IMR-90 (cell line): ENCODE results near the gene SLC9A9. TPM values are rescaled to one million over a fixed set of nuclear protein-coding genes. Genes with fewer than 3 reads are reported as not detected.

Experiments
- ATAC-seq: fragments of 200-7000 bp; cut with Tn5 transposase; 2 replicates; pipeline ENCODE4 v1.9.1; 2020; ENCODE audit warnings: low read depth, mild to moderate bottlenecking, moderate library complexity
- BruUV-seq: library from RNA; stranded (reverse); fragments of 400-500 nt; replicated peaks from 2 replicates; lab custom pipeline; 2021; lab: Mats Ljungman, UMichigan
- CTCF ChIA-PET: fragments of 300-600 bp; formaldehyde crosslinking; extraction: SDS; loops from one replicate; lab custom pipeline; 2021; ENCODE audit warnings: antibody characterized with exemption; lab: Yijun Ruan, JAX
- POLR2A ChIA-PET: fragments of 300-600 bp; sonication (Branson Sonifier 250); formaldehyde crosslinking; loops from one replicate; lab custom pipeline; 2022; ENCODE audit warnings: antibody characterized with exemption; ENCODE audit not compliant: unreplicated experiment; lab: Charles Lee
- DNase-seq: peaks from one replicate; pipeline ENCODE4 v3.0.0; 2013
- H2AFZ ChIP-seq: replicated peaks from 2 replicates; pipeline ENCODE3; 2013; ENCODE audit warnings: low read length, mild to moderate bottlenecking; ENCODE audit not compliant: poor library complexity
- H2AK5ac ChIP-seq: 2 replicates; pipeline ENCODE4 v1.6.1; 2013; ENCODE audit warnings: low read depth, low read length, inconsistent platforms
- H2AK9ac ChIP-seq: replicated peaks from 2 replicates; pipeline ENCODE3; 2013; ENCODE audit warnings: mild to moderate bottlenecking, low read depth, low read length, moderate library complexity; ENCODE audit not compliant: poor library complexity
- H2BK120ac ChIP-seq: 2 replicates; pipeline ENCODE4 v1.6.1; 2013; ENCODE audit warnings: low read depth, low read length, inconsistent platforms
- H2BK15ac ChIP-seq: 3 replicates; pipeline ENCODE4 v1.6.1; 2013; ENCODE audit warnings: low read depth, low read length, inconsistent platforms
- H2BK20ac ChIP-seq: 2 replicates; pipeline ENCODE4 v1.6.1; 2013; ENCODE audit warnings: low read depth, mild to moderate bottlenecking, inconsistent platforms, low read length, moderate library complexity
- H2BK5ac ChIP-seq: 2 replicates; pipeline ENCODE4 v1.6.1; 2013; ENCODE audit warnings: mild to moderate bottlenecking, low read depth, low read length, inconsistent platforms; ENCODE audit not compliant: poor library complexity, severe bottlenecking
- H3K14ac ChIP-seq: replicated peaks from 2 replicates; pipeline ENCODE4 v1.6.1; 2013; ENCODE audit warnings: low read depth, low read length, inconsistent platforms
- H3K18ac ChIP-seq: 2 replicates; pipeline ENCODE4 v1.6.1; 2013; ENCODE audit warnings: low read depth, low read length, control low read depth
- H3K23ac ChIP-seq: 2 replicates; pipeline ENCODE4 v1.6.1; 2013; ENCODE audit warnings: low read depth, low read length, inconsistent platforms
- H3K27ac ChIP-seq: 2 replicates; pipeline ENCODE4 v1.5.1; 2013; ENCODE audit warnings: mild to moderate bottlenecking, control low read depth, low read length; ENCODE audit not compliant: insufficient read depth
- H3K27me3 ChIP-seq: 2 replicates; pipeline ENCODE4 v1.6.1; 2013; ENCODE audit warnings: low read length; ENCODE audit not compliant: control insufficient read depth, insufficient read depth
- H3K36me3 ChIP-seq: 2 replicates; pipeline ENCODE4 v1.6.1; 2013; ENCODE audit warnings: low read length, mixed read lengths; ENCODE audit not compliant: control insufficient read depth, insufficient read depth
- H3K4ac ChIP-seq: 2 replicates; pipeline ENCODE4 v1.6.1; 2013; ENCODE audit warnings: low read depth, low read length, inconsistent platforms
- H3K4me1 ChIP-seq: 2 replicates; pipeline ENCODE4 v1.6.1; 2013; ENCODE audit warnings: low read length, mixed read lengths; ENCODE audit not compliant: control insufficient read depth, insufficient read depth
- H3K4me2 ChIP-seq: 2 replicates; pipeline ENCODE4 v1.6.1; 2013; ENCODE audit warnings: low read depth, mild to moderate bottlenecking, control low read depth, low read length, moderate library complexity
- H3K4me3 ChIP-seq: 2 replicates; pipeline ENCODE4 v1.5.1; 2013; ENCODE audit warnings: low read depth, mild to moderate bottlenecking, control low read depth, low read length, moderate library complexity; ENCODE audit not compliant: insufficient read depth
- H3K56ac ChIP-seq: 2 replicates; pipeline ENCODE4 v1.6.1; 2013; ENCODE audit warnings: low read length, inconsistent platforms; ENCODE audit not compliant: insufficient read depth; ENCODE audit errors: extremely low read depth
- H3K79me1 ChIP-seq, 2 experiments: 2 replicates each; pipeline ENCODE4 v1.6.1; 2013; ENCODE audit warnings: low read length in 2 of 2, inconsistent platforms in 1 of 2, low read depth in 1 of 2
- H3K9ac ChIP-seq: 2 replicates; pipeline ENCODE4 v1.6.1; 2013; ENCODE audit warnings: low read depth, low read length, control low read depth
- H3K9me1 ChIP-seq: 2 replicates; pipeline ENCODE4 v1.6.1; 2013; ENCODE audit warnings: low read length, inconsistent platforms; ENCODE audit not compliant: insufficient read depth
- H3K9me3 ChIP-seq: 2 replicates; pipeline ENCODE4 v1.6.1; 2013; ENCODE audit warnings: low read length; ENCODE audit not compliant: control insufficient read depth, insufficient read depth
- H4K20me1 ChIP-seq: 2 replicates; pipeline ENCODE4 v1.6.1; 2013; ENCODE audit warnings: low read length, inconsistent platforms; ENCODE audit not compliant: insufficient read depth
- H4K5ac ChIP-seq: 2 replicates; pipeline ENCODE4 v1.6.1; 2013; ENCODE audit warnings: mild to moderate bottlenecking, low read depth, low read length, control low read depth
- H4K8ac ChIP-seq, 2 experiments: 2 replicates each; pipeline ENCODE4 v1.6.1; 2013; ENCODE audit warnings: low read depth in 2 of 2, low read length in 2 of 2, control low read depth in 1 of 2, inconsistent platforms in 1 of 2
- H4K91ac ChIP-seq: 2 replicates; pipeline ENCODE4 v1.6.1; 2013; ENCODE audit warnings: low read depth, low read length, inconsistent platforms; ENCODE audit not compliant: insufficient read depth
- BHLHE40 ChIP-seq: fragments of 150-350 bp; IDR thresholded peaks from 2 replicates; pipeline ENCODE4 v1.6.1; 2016; ENCODE audit warnings: mild to moderate bottlenecking, low read depth, low read length
- CEBPB ChIP-seq: IDR thresholded peaks from 2 replicates; pipeline ENCODE4 v1.6.1; 2012; ENCODE audit warnings: low read depth, low read length, improper control_type of control experiment
- CHD1 ChIP-seq: IDR thresholded peaks from 2 replicates; pipeline ENCODE4 v1.6.1; 2012; ENCODE audit warnings: low read depth, low read length, improper control_type of control experiment
- FOS ChIP-seq: fragments of 150-350 bp; IDR thresholded peaks from 2 replicates; pipeline ENCODE4 v1.6.1; 2016; ENCODE audit warnings: low read depth, low read length
- MAFK ChIP-seq: IDR thresholded peaks from 2 replicates; pipeline ENCODE4 v1.6.1; 2012; ENCODE audit warnings: low read depth, low read length, improper control_type of control experiment
- MAZ ChIP-seq: IDR thresholded peaks from 2 replicates; pipeline ENCODE4 v1.6.1; 2012; ENCODE audit warnings: low read depth, mild to moderate bottlenecking, low read length, improper control_type of control experiment, moderate library complexity, borderline replicate concordance
- MXI1 ChIP-seq: IDR thresholded peaks from 2 replicates; pipeline ENCODE4 v1.6.1; 2012; ENCODE audit warnings: low read depth, mild to moderate bottlenecking, low read length, moderate library complexity, borderline replicate concordance
- NFE2L2 ChIP-seq: fragments of 150-350 bp; IDR thresholded peaks from 2 replicates; pipeline ENCODE4 v1.6.1; 2016; ENCODE audit warnings: low read depth, mild to moderate bottlenecking, low read length
- POLR2A ChIP-seq: IDR thresholded peaks from 2 replicates; pipeline ENCODE4 v1.6.1; 2012; ENCODE audit warnings: mild to moderate bottlenecking, low read depth, low read length
- RAD21 ChIP-seq: IDR thresholded peaks from 2 replicates; pipeline ENCODE4 v1.6.1; 2012; ENCODE audit warnings: low read length, improper control_type of control experiment
- RCOR1 ChIP-seq: IDR thresholded peaks from 2 replicates; pipeline ENCODE4 v1.6.1; 2012; ENCODE audit warnings: mild to moderate bottlenecking, low read length, improper control_type of control experiment; ENCODE audit not compliant: insufficient replicate concordance
- RFX5 ChIP-seq: IDR thresholded peaks from 2 replicates; pipeline ENCODE4 v1.8.0; 2012; ENCODE audit warnings: low read depth, mild to moderate bottlenecking, low read length, moderate library complexity
- SMC3 ChIP-seq: fragments of 150-350 bp; IDR thresholded peaks from 2 replicates; pipeline ENCODE4 v1.6.1; 2016; ENCODE audit warnings: low read depth, mild to moderate bottlenecking, antibody characterized with exemption, low read length, moderate library complexity
- WGBS, 2 experiments: methylation state at CpG; one replicate each; pipeline versions ENCODE4 v1.1.5 to v1.1.7; 2013; ENCODE audit warnings: missing lambda C conversion rate in 2 of 2; ENCODE audit not compliant: insufficient read length in 1 of 2; ENCODE audit errors: extremely low coverage in 2 of 2; 5-methylcytosine and 5-hydroxymethylcytosine counted together
- dilution Hi-C: fragments of 300-500 bp; cut with HindIII; formaldehyde crosslinking; loops from one replicate; pipeline ENCODE4 v1.14.3; 2018; ENCODE audit warnings: low sequenced_read_pairs; ENCODE audit not compliant: unreplicated experiment
- in situ Hi-C: fragments of 300-500 bp; cut with MboI; formaldehyde crosslinking; loops from 3 replicates; pipeline ENCODE4 v1.14.3; 2019; ENCODE audit warnings: low sequenced_read_pairs, inconsistent platforms, mixed read lengths
- intact Hi-C: fragments of 100-400 bp; cut with micrococcal nuclease; formaldehyde crosslinking; loops from 2 replicates; pipeline ENCODE4 v1.10.0; 2022
- polyA plus RNA-seq, 3 experiments: library from polyadenylated mRNA; depleted of rRNA; stranded (reverse); fragments of >200 nt; gene quantifications; 2 replicates each; pipeline ENCODE4 v1.2.3, GENCODE V29; 2012; ENCODE audit warnings: low replicate concordance in 1 of 3
- total RNA-seq: library from RNA; depleted of rRNA; stranded (reverse); fragments of >200 nt; gene quantifications from 2 replicates; pipeline ENCODE4 v1.2.3, GENCODE V29; 2012
- TF ChIP-seq, protein P1 (sequence below): conservative IDR thresholded peaks from 2 replicates; pipeline ENCODE4 v1.5.1; 2012; ENCODE audit warnings: mild to moderate bottlenecking, low read depth, low read length, improper control_type of control experiment
- TF ChIP-seq, protein P2 (sequence below): fragments of 150-350 bp; IDR thresholded peaks from 2 replicates; pipeline ENCODE4 v1.6.1; 2016; ENCODE audit warnings: low read depth, mild to moderate bottlenecking, low read length, moderate library complexity, borderline replicate concordance
- TF ChIP-seq, protein P3 (sequence below): fragments of 150-350 bp; IDR thresholded peaks from 2 replicates; pipeline ENCODE4 v1.6.1; 2017; ENCODE audit warnings: mild to moderate bottlenecking, antibody characterized with exemption, low read length, low read depth

The SLC9A9 gene
- total and polyA plus RNA-seq, 2 of the 4 experiments (the other 2 are of a cell fraction), result 1.4 to 2.3 TPM

DNA sequence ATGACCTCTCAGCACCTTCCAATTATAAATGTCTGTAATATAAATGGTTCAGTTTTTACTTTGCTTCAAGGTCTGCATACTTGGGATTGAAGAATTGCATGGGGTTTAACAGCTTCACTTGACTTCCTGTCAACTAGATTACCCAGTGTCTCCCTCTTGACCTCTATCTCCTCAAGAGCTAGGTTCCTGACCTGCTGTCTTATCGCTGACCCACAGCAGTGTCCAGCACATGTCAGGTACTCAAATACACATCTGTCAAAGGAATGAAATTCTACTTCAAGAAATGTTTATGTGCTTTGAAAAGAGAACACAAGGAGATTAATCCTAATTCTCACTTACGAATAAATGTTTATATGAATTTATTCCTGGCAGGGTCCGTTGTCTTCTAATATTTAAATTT is 284.5 kb downstream of the SLC9A9 start:
- no peaks in the 10 kb centered on the region for H3K9me3 ChIP-seq
- in situ Hi-C loops (no loop called here), intact Hi-C loops (no loop called here), dilution Hi-C loops (no loop called here)
- H2BK5ac ChIP-seq, result no peak overlapping the region
- no peak overlapping the region for H4K91ac ChIP-seq
- H2BK15ac ChIP-seq, result no peak overlapping the region
- no peak overlapping the region for H3K4me2 ChIP-seq
- H3K27ac ChIP-seq, result no peak overlapping the region
- H3K4ac ChIP-seq, result no peak overlapping the region
- H3K56ac ChIP-seq, result no peak overlapping the region
- WGBS, 2 experiments, result no CpG with 5 or more reads among the region's 3 CpGs
- H3K4me3 ChIP-seq, result no peak overlapping the region
- H3K27me3 ChIP-seq, result no peaks in the 10 kb centered on the region
- no peak overlapping the region for H2AK5ac ChIP-seq
- no peak overlapping the region for H2BK120ac ChIP-seq
- TF ChIP-seq SMC3 (no peak), RCOR1 (no peak), POLR2A (no peak), MAZ (no peak), BHLHE40 (no peak), MXI1 (no peak), MAFK (no peak), CHD1 (no peak), FOS (no peak), RAD21 (no peak), NFE2L2 (no peak), CEBPB (no peak), RFX5 (no peak)
- TF ChIP-seq, protein P1, sequence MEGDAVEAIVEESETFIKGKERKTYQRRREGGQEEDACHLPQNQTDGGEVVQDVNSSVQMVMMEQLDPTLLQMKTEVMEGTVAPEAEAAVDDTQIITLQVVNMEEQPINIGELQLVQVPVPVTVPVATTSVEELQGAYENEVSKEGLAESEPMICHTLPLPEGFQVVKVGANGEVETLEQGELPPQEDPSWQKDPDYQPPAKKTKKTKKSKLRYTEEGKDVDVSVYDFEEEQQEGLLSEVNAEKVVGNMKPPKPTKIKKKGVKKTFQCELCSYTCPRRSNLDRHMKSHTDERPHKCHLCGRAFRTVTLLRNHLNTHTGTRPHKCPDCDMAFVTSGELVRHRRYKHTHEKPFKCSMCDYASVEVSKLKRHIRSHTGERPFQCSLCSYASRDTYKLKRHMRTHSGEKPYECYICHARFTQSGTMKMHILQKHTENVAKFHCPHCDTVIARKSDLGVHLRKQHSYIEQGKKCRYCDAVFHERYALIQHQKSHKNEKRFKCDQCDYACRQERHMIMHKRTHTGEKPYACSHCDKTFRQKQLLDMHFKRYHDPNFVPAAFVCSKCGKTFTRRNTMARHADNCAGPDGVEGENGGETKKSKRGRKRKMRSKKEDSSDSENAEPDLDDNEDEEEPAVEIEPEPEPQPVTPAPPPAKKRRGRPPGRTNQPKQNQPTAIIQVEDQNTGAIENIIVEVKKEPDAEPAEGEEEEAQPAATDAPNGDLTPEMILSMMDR, result no peak
- TF ChIP-seq, protein P2, sequence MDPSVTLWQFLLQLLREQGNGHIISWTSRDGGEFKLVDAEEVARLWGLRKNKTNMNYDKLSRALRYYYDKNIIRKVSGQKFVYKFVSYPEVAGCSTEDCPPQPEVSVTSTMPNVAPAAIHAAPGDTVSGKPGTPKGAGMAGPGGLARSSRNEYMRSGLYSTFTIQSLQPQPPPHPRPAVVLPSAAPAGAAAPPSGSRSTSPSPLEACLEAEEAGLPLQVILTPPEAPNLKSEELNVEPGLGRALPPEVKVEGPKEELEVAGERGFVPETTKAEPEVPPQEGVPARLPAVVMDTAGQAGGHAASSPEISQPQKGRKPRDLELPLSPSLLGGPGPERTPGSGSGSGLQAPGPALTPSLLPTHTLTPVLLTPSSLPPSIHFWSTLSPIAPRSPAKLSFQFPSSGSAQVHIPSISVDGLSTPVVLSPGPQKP, result no peak
- TF ChIP-seq, protein P3, sequence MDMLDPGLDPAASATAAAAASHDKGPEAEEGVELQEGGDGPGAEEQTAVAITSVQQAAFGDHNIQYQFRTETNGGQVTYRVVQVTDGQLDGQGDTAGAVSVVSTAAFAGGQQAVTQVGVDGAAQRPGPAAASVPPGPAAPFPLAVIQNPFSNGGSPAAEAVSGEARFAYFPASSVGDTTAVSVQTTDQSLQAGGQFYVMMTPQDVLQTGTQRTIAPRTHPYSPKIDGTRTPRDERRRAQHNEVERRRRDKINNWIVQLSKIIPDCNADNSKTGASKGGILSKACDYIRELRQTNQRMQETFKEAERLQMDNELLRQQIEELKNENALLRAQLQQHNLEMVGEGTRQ, result no peak
- no peak overlapping the region for H2AK9ac ChIP-seq
- H4K20me1 ChIP-seq, result no peaks in the 10 kb centered on the region
- H3K14ac ChIP-seq, result no peak overlapping the region
- no peak for DNase-seq
- no peak overlapping the region for H4K5ac ChIP-seq
- H4K8ac ChIP-seq, result no peak overlapping the region
- H3K18ac ChIP-seq, result no peak overlapping the region
- H3K36me3 ChIP-seq, result no peaks in the 10 kb centered on the region
- no peaks in the 10 kb centered on the region for H3K9me1 ChIP-seq
- CTCF ChIA-PET, result no interaction called here
- H3K9ac ChIP-seq, result no peak overlapping the region
- no peak for ATAC-seq
- BruUV-seq, result no TSS peak
- no peak overlapping the region for H2AFZ ChIP-seq
- H3K4me1 ChIP-seq, result no peaks in the 10 kb centered on the region
- H3K23ac ChIP-seq, result no peak overlapping the region
- POLR2A ChIA-PET, result no interaction called here
- H3K79me1 ChIP-seq, result no peaks in the 10 kb centered on the region
- no peak overlapping the region for H2BK20ac ChIP-seq
